Panc1 (cell line): Measurements from ENCODE around the gene BAIAP3. TPM values are rescaled to one million over a fixed set of nuclear protein-coding genes. Genes with fewer than 3 reads are reported as not detected.

Experiments
- ATAC-seq: fragments of 200-7000 bp; cut with Tn5 transposase; 2 replicates; pipeline ENCODE4 v1.9.1; 2020; ENCODE audit warnings: mild to moderate bottlenecking, moderate library complexity
- BruUV-seq: library from RNA; stranded (reverse); fragments of 400-500 nt; replicated peaks from 2 replicates; lab custom pipeline; 2021; lab: Mats Ljungman, UMichigan
- CTCF ChIA-PET: fragments of 300-600 bp; sonication (Branson Sonifier 250); formaldehyde crosslinking; loops from one replicate; lab custom pipeline; 2022; ENCODE audit warnings: antibody characterized with exemption; lab: Charles Lee
- POLR2A ChIA-PET: fragments of 300-600 bp; sonication (Branson Sonifier 250); formaldehyde crosslinking; loops from one replicate; lab custom pipeline; 2022; ENCODE audit warnings: antibody characterized with exemption; lab: Charles Lee
- DNase-seq: peaks from one replicate; pipeline ENCODE4 v3.0.0-alpha.2; 2010; ENCODE audit warnings: low read depth, low spot score
- H3K27ac ChIP-seq: 2 replicates; pipeline ENCODE4 v1.5.1; 2011; ENCODE audit warnings: mild to moderate bottlenecking, low read length, inconsistent platforms
- H3K27me3 ChIP-seq: fragments of 200-500 bp; sonication (Bioruptor generic); 2 replicates; pipeline ENCODE4 v1.6.0; 2014; ENCODE audit warnings: low read length, inconsistent platforms; ENCODE audit not compliant: control insufficient read depth, insufficient read depth
- H3K36me3 ChIP-seq: fragments of 200-500 bp; sonication (Bioruptor generic); 2 replicates; pipeline ENCODE4 v1.5.1; 2014; ENCODE audit warnings: inconsistent platforms, mild to moderate bottlenecking, low read length, moderate library complexity; ENCODE audit not compliant: control insufficient read depth, insufficient read depth
- H3K4me1 ChIP-seq: 2 replicates; pipeline ENCODE4 v1.5.1; 2011; ENCODE audit warnings: inconsistent platforms, mild to moderate bottlenecking, low read length, moderate library complexity; ENCODE audit not compliant: control insufficient read depth, insufficient read depth
- H3K4me3 ChIP-seq, 2 experiments: 2 replicates each; pipeline ENCODE4 v1.5.1; 2011 to 2012; ENCODE audit warnings: low read depth in 2 of 2, low read length in 2 of 2, mild to moderate bottlenecking in 2 of 2, inconsistent platforms in 1 of 2, moderate library complexity in 1 of 2
- H3K9me3 ChIP-seq: fragments of 200-500 bp; sonication (Bioruptor generic); 2 replicates; pipeline ENCODE4 v1.5.1; 2014; ENCODE audit warnings: low read depth, mild to moderate bottlenecking, inconsistent platforms, low read length, moderate library complexity; ENCODE audit not compliant: control insufficient read depth, insufficient read depth
- POLR2AphosphoS5 ChIP-seq: IDR thresholded peaks from 2 replicates; pipeline ENCODE4 v1.6.1; 2012; ENCODE audit warnings: mild to moderate bottlenecking, low read depth, low read length, moderate library complexity
- SIN3A ChIP-seq: IDR thresholded peaks from 2 replicates; pipeline ENCODE4 v1.6.1; 2012; ENCODE audit warnings: low read depth, mild to moderate bottlenecking, low read length, moderate library complexity, borderline replicate concordance; ENCODE audit not compliant: insufficient read depth
- TCF7L2 ChIP-seq: IDR thresholded peaks from 2 replicates; pipeline ENCODE4 v1.6.1; 2011; ENCODE audit warnings: mild to moderate bottlenecking, low read depth, low read length, inconsistent platforms
- in situ Hi-C: cut with HindIII; loops from 2 replicates; pipeline ENCODE4 v1.10.0; 2016; ENCODE audit warnings: low sequenced_read_pairs, low pct_unique_long_range_greater_than_20kb
- intact Hi-C: fragments of 100-400 bp; cut with micrococcal nuclease; formaldehyde crosslinking; loops from one replicate; pipeline ENCODE4 v1.10.0; 2022; ENCODE audit not compliant: unreplicated experiment
- total RNA-seq: library from RNA; stranded (reverse); gene quantifications from one replicate; pipeline ENCODE4 v1.2.1, GENCODE V29; 2021; ENCODE audit not compliant: unreplicated experiment
- TF ChIP-seq, protein P1 (sequence below), 2 experiments: IDR thresholded peaks; 2 replicates each; pipeline ENCODE4 v1.6.1; 2011 to 2012; ENCODE audit warnings: low read depth in 2 of 2, control low read depth in 1 of 2, low read length in 1 of 2, mild to moderate bottlenecking in 1 of 2, moderate library complexity in 1 of 2; ENCODE audit not compliant: insufficient read depth in 1 of 2
- TF ChIP-seq, protein P2 (sequence below): fragments of 450-650 bp; IDR thresholded peaks from 2 replicates; pipeline ENCODE4 v1.5.1; 2017; ENCODE audit warnings: mild to moderate bottlenecking

Gene BAIAP3
- total RNA-seq, 1 experiment from 2014 or later, result 9.4 TPM

DNA sequence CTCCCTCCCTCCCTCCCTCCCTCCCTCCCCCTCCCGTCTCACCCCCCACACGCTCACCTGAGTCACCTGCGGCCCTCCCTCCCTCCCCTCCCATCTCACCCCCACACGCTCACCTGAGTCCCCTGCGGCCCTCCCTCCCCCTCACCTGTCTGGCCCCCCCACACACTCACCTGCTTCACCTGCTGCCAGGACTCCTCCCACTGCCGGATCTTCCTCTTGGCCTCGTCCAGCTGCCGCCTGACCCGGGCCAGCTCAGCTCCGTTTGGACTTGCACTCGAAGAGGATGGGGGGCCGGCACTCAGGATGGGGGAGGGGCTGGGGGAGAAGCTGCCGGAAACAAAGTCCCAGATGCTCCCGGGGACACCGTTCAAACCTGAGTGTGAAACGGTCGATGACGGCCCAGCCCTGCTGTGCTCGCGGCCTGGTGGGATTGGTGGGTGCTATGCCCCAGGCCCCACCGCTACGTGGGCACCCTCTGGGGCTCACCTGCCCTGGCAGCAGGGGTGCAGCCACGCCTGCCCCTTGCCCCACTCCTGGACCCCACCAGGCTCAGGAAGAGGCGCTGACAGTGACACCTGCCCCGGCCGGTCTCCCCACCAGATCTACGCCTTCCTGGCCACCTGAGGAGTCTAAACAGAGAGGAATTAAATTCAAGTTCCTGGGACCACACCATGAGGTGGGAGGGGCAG lies 34.2 kb downstream of the BAIAP3 start:
- no peak for DNase-seq
- H3K27me3 ChIP-seq, result no peaks in the 10 kb centered on the region
- H3K4me3 ChIP-seq, result no peak overlapping the region
- ATAC-seq, result no peak
- no TSS peak for BruUV-seq
- POLR2A ChIA-PET, result interaction anchor here (0.5 kb wide), 1 partner anchor 49 kb away, joined by 6 read pairs; no protein-coding TSS in a partner anchor
- H3K4me1 ChIP-seq, result peaks cover 3% of the 10 kb centered on the region; the same call in 1 of the 2 replicates
- H3K27ac ChIP-seq, result no peak overlapping the region
- no peaks in the 10 kb centered on the region for H3K9me3 ChIP-seq
- in situ Hi-C loops (no loop called here), intact Hi-C loops (no loop called here)
- CTCF ChIA-PET, result no interaction called here
- H3K36me3 ChIP-seq, result peaks cover 5% of the 10 kb centered on the region
- no peak for TF ChIP-seq TCF7L2
- TF ChIP-seq SIN3A, result no peak
- TF ChIP-seq, protein P1, sequence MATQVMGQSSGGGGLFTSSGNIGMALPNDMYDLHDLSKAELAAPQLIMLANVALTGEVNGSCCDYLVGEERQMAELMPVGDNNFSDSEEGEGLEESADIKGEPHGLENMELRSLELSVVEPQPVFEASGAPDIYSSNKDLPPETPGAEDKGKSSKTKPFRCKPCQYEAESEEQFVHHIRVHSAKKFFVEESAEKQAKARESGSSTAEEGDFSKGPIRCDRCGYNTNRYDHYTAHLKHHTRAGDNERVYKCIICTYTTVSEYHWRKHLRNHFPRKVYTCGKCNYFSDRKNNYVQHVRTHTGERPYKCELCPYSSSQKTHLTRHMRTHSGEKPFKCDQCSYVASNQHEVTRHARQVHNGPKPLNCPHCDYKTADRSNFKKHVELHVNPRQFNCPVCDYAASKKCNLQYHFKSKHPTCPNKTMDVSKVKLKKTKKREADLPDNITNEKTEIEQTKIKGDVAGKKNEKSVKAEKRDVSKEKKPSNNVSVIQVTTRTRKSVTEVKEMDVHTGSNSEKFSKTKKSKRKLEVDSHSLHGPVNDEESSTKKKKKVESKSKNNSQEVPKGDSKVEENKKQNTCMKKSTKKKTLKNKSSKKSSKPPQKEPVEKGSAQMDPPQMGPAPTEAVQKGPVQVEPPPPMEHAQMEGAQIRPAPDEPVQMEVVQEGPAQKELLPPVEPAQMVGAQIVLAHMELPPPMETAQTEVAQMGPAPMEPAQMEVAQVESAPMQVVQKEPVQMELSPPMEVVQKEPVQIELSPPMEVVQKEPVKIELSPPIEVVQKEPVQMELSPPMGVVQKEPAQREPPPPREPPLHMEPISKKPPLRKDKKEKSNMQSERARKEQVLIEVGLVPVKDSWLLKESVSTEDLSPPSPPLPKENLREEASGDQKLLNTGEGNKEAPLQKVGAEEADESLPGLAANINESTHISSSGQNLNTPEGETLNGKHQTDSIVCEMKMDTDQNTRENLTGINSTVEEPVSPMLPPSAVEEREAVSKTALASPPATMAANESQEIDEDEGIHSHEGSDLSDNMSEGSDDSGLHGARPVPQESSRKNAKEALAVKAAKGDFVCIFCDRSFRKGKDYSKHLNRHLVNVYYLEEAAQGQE (IDR thresholded peaks at IDR 0.05; ENCODE audit: insufficient read depth in 1 of 2, low read depth in 2 of 2, low read length in 1 of 2), result no peak
- TF ChIP-seq, protein P2, sequence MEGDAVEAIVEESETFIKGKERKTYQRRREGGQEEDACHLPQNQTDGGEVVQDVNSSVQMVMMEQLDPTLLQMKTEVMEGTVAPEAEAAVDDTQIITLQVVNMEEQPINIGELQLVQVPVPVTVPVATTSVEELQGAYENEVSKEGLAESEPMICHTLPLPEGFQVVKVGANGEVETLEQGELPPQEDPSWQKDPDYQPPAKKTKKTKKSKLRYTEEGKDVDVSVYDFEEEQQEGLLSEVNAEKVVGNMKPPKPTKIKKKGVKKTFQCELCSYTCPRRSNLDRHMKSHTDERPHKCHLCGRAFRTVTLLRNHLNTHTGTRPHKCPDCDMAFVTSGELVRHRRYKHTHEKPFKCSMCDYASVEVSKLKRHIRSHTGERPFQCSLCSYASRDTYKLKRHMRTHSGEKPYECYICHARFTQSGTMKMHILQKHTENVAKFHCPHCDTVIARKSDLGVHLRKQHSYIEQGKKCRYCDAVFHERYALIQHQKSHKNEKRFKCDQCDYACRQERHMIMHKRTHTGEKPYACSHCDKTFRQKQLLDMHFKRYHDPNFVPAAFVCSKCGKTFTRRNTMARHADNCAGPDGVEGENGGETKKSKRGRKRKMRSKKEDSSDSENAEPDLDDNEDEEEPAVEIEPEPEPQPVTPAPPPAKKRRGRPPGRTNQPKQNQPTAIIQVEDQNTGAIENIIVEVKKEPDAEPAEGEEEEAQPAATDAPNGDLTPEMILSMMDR, result no peak
- no peak for TF ChIP-seq POLR2AphosphoS5

DNA sequence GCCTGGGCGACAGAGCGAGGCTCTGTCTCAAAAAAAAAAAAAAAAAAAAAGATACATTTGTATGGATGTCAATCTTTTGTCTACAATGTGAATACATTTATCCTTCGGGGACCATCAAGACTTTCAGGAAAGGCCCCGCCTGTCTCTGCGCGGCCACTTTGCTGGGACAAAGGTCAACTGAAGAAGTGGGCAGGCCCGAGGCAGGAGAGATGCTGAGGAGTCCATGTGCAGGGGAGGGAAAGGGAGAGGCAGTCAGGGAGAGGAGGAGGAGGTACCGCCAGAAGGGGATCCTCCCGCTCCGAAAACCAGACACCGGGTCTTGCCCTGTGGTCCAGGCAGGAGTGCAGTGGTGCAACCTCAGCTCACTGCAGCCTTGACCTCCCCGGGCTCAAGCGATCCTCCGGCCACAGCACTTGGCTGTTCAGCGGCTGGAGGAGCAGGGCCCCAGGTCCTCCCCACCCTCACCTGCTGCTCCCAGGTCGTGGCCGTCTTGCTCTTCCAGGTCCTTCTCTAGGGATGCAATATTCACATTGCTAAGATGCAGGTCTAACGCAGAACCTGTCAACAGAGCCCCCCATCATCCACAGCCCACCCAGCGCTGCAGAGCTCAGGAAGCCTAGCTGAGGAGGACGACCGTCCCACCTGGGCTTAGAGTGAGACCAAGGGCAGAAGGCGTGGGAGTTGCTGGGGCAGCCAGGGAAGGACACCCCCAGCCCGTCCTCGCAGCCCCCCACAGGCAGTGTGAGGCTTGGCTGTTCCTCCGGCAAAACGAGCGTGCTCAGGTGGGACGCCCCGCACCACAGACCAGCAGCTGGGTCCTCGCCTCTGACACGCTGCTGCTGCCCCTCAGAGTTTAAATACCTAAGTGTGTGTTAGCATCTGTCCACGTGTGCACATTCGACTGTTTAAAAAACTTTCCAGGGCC lies 37.9 kb downstream of the BAIAP3 start:
- CTCF ChIA-PET, result no interaction called here
- POLR2A ChIA-PET, result interaction anchor here (0.5 to 0.7 kb wide), 2 partner anchors 11 to 18 kb away, joined by 3 to 14 read pairs; no protein-coding TSS in a partner anchor
- Histone ChIP-seq H3K36me3 (no peaks in the 10 kb centered on the region), H3K4me3 (no peak overlapping the region), H3K4me1 (no peaks in the 10 kb centered on the region; the same call in 1 of the 2 replicates), H3K27ac (no peak overlapping the region), H3K9me3 (no peaks in the 10 kb centered on the region), H3K27me3 (no peaks in the 10 kb centered on the region)
- ATAC-seq (no peak), DNase-seq (no peak)
- intact Hi-C loops, result no loop called here
- in situ Hi-C loops, result no loop called here
- TF ChIP-seq POLR2AphosphoS5 (no peak), TCF7L2 (no peak), SIN3A (no peak)
- TF ChIP-seq, protein P1 (IDR thresholded peaks at IDR 0.05; ENCODE audit: insufficient read depth in 1 of 2, low read depth in 2 of 2, low read length in 1 of 2), result no peak
- TF ChIP-seq, protein P2, result no peak
- BruUV-seq, result no TSS peak
